ENCODE measurements around the gene PRRT3.
A peak's percentile ranks its signal among the peaks of the same experiment; 100 is the strongest.

PRRT3 gene

DNA sequence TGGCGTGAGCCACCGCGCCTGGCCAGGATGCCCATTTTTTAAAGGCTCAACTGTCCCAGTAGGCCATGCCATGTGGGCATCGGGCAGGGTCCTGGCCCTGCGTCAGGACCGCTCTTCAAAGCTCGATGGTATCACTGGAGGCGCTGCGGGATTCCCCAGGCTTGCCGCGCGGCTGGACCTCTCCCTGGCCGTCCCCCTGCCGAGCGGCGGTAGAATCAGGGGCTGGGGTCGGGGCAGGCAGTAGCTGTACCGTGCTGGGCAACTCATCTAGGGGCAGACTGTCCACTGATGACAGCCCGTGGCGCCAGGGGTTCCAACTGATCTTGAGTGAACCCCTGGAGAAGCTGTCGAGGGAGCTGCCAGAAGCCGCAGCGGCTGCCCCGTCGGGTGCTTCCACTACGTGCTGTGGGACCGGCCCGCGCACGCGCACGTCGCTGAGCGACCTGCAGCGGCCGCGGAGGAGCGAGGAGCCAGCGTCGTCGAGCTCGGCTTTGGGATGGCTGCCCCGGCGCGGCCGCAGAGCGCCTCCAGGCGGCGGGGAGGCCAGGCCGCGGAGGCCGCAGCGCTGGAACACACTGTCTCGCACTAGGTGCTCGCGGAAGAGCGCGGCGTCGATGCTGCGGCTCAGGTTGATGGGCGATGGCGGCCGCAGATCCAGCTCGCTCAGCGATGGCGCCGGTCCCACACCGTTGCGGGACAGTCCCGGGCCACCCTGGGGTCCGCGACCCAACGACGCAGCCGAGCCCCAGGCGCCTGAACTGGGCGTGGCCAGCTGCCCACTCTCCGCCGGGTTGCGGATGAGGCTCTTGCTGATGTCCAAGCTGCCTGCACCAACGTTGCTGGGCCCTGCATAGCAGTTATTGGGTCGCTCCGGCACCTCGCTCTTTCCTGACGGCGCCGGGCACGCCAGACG lies 5.8 kb downstream of the PRRT3 start:
- peak; percentile 94 for DNase-seq (ENCODE audit: low read depth)
- H3K4me3 ChIP-seq (ENCODE audit: low read depth, low read length): peak overlapping the region; percentile 63
- peak; percentile 74 for TF ChIP-seq MYC (IDR thresholded peaks at IDR 0.05; ENCODE audit: low read depth, low read length)
- peak; percentile 72 for TF ChIP-seq POLR2A (IDR thresholded peaks at IDR 0.05; ENCODE audit: extremely low read depth, insufficient read length)
- TF ChIP-seq, protein P1, sequence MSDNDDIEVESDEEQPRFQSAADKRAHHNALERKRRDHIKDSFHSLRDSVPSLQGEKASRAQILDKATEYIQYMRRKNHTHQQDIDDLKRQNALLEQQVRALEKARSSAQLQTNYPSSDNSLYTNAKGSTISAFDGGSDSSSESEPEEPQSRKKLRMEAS (IDR thresholded peaks at IDR 0.05; ENCODE audit: low read depth, low read length): peak; percentile 58
- TF ChIP-seq, protein P2, sequence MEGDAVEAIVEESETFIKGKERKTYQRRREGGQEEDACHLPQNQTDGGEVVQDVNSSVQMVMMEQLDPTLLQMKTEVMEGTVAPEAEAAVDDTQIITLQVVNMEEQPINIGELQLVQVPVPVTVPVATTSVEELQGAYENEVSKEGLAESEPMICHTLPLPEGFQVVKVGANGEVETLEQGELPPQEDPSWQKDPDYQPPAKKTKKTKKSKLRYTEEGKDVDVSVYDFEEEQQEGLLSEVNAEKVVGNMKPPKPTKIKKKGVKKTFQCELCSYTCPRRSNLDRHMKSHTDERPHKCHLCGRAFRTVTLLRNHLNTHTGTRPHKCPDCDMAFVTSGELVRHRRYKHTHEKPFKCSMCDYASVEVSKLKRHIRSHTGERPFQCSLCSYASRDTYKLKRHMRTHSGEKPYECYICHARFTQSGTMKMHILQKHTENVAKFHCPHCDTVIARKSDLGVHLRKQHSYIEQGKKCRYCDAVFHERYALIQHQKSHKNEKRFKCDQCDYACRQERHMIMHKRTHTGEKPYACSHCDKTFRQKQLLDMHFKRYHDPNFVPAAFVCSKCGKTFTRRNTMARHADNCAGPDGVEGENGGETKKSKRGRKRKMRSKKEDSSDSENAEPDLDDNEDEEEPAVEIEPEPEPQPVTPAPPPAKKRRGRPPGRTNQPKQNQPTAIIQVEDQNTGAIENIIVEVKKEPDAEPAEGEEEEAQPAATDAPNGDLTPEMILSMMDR (IDR thresholded peaks at IDR 0.05; ENCODE audit: low read depth, low read length): peak; percentile 70

DNA sequence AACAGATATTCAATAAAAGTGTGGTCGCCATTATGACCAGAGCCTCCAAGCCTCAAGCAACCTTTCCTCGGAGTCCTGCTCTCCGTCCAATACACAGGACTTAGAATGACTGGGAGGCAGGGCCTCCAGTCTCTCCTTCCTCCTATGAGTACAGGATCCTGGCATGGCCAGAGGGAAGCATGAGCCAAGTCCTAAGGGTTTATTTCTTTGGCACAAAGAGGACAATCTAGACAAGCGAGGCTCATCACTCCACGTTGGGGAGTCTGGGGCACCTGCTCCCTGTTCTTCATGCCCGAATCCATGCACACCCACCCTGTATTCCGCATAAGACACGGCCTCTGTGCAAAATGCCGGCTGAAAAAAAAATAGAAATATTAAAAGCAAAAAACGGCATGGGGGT lies 6.8 kb downstream of the PRRT3 start:
- H3K4me3 ChIP-seq (ENCODE audit: low read depth, low read length): no peak overlapping the region
- TF ChIP-seq MYC (IDR thresholded peaks at IDR 0.05; ENCODE audit: low read depth, low read length): no peak
- TF ChIP-seq, protein P2 (IDR thresholded peaks at IDR 0.05; ENCODE audit: low read depth, low read length): no peak
- no peak for TF ChIP-seq POLR2A (IDR thresholded peaks at IDR 0.05; ENCODE audit: extremely low read depth, insufficient read length)
- DNase-seq (ENCODE audit: low read depth): no peak

DNA sequence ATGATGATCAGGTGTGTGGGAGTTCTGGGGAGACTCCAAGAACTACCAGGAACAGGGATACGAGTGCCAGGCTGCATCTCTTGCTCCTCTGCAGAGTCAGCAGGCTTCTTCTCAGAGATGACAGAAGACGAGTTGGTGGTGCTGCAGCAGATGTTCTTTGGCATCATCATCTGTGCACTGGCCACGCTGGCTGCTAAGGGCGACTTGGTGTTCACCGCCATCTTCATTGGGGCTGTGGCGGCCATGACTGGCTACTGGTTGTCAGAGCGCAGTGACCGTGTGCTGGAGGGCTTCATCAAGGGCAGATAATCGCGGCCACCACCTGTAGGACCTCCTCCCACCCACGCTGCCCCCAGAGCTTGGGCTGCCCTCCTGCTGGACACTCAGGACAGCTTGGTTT lies 7.9 kb downstream of the PRRT3 start:
- no peak overlapping the region for H3K4me3 ChIP-seq (ENCODE audit: low read depth, low read length)
- no peak for TF ChIP-seq MYC (IDR thresholded peaks at IDR 0.05; ENCODE audit: low read depth, low read length)
- TF ChIP-seq, protein P1 (IDR thresholded peaks at IDR 0.05; ENCODE audit: low read depth, low read length): no peak
- no peak for TF ChIP-seq POLR2A (IDR thresholded peaks at IDR 0.05; ENCODE audit: extremely low read depth, insufficient read length)
- TF ChIP-seq, protein P2 (IDR thresholded peaks at IDR 0.05; ENCODE audit: low read depth, low read length): no peak
- no peak for DNase-seq (ENCODE audit: low read depth)

DNA sequence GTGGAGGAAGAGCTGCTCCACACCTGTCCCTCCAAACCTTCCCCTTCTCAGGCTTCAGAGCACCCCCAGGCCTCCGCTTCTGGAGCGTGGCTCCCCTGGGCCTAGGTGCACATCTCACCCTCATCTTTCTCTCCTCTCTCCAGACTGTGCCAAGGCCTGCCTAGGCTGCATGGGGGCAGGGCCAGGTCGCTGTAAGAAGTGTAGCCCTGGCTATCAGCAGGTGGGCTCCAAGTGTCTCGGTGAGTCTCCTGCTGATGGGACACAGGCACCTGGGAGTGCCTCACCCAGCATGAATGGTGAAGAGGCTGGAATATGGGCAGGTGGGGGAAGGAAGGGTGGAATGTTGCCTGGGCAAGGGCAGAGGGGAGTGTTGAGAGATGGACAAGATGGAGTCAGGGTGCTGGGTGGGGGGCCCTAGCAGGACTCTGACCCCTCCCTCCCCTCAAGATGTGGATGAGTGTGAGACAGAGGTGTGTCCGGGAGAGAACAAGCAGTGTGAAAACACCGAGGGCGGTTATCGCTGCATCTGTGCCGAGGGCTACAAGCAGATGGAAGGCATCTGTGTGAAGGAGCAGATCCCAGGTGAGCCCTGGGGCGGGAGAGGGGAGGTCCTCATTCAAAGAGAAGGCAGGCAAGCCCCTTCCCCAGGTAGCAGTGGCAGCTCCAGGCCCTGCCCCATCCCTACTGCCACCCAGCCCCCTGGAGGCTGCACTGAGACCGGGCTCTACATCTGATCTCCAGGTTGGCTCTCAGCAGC lies 9.1 kb downstream of the PRRT3 start:
- TF ChIP-seq, protein P2 (IDR thresholded peaks at IDR 0.05; ENCODE audit: low read depth, low read length): no peak
- TF ChIP-seq POLR2A (IDR thresholded peaks at IDR 0.05; ENCODE audit: extremely low read depth, insufficient read length) (no peak), MYC (IDR thresholded peaks at IDR 0.05; ENCODE audit: low read depth, low read length) (no peak)
- TF ChIP-seq, protein P1 (IDR thresholded peaks at IDR 0.05; ENCODE audit: low read depth, low read length): no peak
- DNase-seq (ENCODE audit: low read depth): no peak
- no peak overlapping the region for H3K4me3 ChIP-seq (ENCODE audit: low read depth, low read length)

DNA sequence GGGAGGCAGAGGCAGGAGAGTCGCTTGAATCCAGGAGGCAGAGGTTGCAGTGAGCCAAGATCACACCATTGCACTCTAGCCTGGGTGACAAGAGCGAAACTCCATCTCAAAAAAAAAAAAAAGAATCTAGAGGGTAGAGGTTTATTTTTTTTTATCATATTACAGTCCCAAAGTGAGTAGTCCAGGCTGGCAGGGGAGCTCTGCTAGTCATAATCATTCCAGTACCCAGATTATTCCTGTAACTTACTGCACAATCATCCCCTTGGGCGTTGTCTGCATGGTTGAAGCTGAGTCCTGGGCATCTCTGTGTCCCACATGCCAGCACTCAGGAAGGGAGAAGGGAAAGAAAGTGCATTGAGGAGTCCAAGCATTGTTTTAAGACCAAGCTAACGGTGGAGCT lies 10.0 kb downstream of the PRRT3 start:
- H3K4me3 ChIP-seq (ENCODE audit: low read depth, low read length): no peak overlapping the region
- DNase-seq (ENCODE audit: low read depth): no peak
- no peak for TF ChIP-seq MYC (IDR thresholded peaks at IDR 0.05; ENCODE audit: low read depth, low read length)
- TF ChIP-seq, protein P1 (IDR thresholded peaks at IDR 0.05; ENCODE audit: low read depth, low read length): no peak
- TF ChIP-seq, protein P2 (IDR thresholded peaks at IDR 0.05; ENCODE audit: low read depth, low read length): no peak
- TF ChIP-seq POLR2A (IDR thresholded peaks at IDR 0.05; ENCODE audit: extremely low read depth, insufficient read length): no peak
